Activated CD8-positive, alpha-beta memory T cell treated with anti-CD3 and anti-CD28 coated beads for 1 hour (primary cell): ENCODE measurements around the gene RABGAP1L.
"Not testable (repeated sequence)": the region's sequence is repeated elsewhere in the genome, so short reads cannot be mapped to it uniquely, and the experiment has no call there.

Experiments used
- DNase-seq, 2 donors: peaks; one replicate each; pipeline ENCODE4 v3.0.0-alpha.2; 2020; ENCODE audit warnings: low read depth in 1 of 2; ENCODE audit errors: extremely low read depth in 1 of 2

Gene RABGAP1L

DNA sequence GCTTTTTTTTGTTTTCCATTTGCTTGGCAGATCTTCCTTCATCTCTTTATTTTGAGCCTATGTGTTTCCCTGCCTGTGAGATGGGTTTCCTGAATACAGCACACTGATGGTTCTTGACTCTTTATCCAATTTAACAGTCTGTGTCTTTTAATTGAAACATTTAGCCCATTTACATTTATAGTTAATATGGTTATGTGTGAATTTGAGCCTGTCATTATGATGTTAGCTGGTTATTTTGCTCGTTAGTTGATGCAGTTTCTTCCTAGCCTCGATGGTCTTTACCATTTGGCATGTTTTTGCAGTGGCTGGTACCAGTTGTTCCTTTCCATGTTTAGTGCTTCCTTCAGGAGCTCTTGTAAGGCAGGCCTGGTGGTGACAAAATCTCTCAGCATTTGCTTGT is 384.1 kb downstream of the RABGAP1L start:
- DNase-seq = not testable (repeated sequence)

DNA sequence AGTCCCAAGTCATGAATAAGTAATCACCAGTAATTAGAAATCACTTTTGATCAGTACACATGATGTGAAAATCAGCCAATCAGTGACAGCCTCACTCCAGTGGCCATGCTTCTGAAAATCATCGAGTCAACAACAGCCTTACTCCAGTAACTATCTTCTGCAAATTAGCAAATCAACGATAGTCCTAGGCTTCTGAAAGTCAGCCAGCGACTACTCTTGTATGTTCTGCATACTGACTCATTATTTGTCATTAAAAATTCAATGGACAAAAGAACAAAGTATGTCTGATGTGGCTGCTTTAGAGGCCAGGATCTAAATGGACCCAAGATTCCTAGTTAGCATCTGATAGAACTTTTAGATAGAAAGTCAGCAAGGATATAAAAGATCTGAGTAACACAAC is 391.0 kb downstream of the RABGAP1L start:
- DNase-seq = no peak

- DNase-seq = no peak
Measured at GRCh38 chr1:174556392-174556791, 397.1 kb downstream of the RABGAP1L start.

DNA sequence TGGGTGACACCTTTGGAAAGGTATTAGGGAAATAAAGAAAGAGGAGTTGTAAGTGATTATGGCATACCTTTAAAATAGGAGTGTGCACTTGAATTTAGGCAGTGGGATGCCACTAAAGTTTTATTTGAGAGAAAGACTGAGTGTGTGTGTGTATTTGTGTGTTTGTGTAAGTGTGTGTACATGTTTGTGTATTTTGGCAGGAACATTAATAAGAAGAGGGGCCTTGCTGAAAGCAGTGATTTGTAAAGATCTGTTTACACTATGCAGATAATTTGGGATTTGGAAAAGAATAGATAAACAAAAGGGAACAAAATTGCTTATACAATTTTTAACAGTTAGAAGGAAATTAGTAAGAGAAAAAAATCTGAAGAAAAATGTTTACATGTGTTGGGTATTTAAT is 409.2 kb downstream of the RABGAP1L start:
- DNase-seq = no peak

DNA sequence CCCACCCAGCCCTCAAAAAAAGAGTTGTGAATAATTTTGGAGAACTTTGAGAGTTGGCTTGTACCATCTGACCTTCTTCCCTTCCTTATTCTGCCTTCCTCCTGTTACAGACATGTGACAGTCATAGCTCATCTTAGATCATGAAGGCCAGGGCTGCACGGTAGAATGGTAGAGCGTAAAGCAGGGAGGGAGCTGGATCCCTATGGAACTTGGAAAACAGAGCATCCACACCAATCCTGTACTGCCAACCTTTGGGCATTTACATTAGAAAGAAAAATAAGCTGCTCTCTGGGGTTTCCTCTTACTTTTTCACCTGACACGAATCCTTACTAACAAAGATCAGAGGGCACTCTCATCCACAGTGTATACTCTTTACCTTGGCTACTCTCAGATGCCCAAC is 409.9 kb downstream of the RABGAP1L start:
- no peak for DNase-seq

DNA sequence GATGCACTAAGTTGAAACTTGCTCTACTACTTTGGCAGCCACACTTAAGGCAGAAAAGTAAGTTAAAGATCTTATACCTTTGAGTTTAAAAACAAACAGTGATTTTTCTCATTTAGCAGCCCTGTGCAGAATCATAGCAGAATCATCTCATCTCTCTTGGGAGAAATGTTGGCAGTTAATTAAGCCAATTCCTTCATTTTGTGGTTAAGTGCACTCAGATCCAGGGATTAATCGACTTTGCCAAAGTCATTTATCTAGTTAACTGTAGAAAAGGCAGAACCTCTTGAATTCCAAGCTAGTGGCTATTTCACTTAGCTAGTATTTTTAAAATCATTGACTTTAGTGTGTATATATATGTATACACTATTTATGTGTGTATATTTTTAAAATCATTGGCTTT is 413.5 kb downstream of the RABGAP1L start:
- DNase-seq = no peak

- DNase-seq = not testable (repeated sequence)
Measured at GRCh38 chr1:174576120-174576519, 416.8 kb downstream of the RABGAP1L start.

DNA sequence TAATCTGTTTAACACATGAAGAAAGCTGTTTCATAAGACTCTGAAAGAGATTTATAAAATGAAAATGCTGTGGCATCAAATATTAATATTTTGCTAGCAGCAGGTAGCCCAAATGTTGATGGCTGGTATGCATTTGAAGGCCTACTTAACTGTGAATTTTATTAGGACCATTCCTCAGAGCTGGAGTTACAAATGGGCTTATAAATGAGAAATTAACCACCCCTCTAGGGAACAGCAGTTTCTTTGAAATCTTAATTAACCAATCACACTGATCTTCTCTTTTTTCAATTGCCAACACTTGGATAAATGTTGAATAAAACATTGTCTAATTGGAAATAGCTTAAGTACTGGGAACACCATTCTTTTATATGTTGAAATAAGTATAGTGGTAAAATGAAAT is 418.4 kb downstream of the RABGAP1L start:
- DNase-seq = no peak

- no peak for DNase-seq
Measured at GRCh38 chr1:174580801-174581200, 421.5 kb downstream of the RABGAP1L start.

DNA sequence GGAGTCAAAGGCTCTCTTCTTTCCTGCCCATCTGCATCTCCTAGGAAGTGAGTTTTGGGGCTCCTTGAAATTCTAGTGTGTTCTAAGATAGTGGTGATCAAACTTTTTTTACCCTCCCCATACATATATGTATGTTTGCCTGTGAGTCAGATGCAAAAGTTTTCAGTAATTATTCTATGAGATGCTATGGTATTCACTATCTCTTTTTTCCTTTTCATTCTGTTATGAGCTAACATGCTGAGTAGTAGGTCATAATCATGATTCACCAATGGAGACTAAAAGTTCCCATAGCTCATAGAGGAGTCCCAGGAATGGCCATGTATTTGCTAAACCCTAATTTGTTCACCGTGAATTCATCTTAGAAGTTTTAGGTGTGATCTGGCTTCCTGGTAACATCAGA is 424.0 kb downstream of the RABGAP1L start:
- DNase-seq = no peak

GRCh38 chr1:174584071-174584470 is 424.8 kb downstream of the RABGAP1L start:
- DNase-seq = no peak

DNA sequence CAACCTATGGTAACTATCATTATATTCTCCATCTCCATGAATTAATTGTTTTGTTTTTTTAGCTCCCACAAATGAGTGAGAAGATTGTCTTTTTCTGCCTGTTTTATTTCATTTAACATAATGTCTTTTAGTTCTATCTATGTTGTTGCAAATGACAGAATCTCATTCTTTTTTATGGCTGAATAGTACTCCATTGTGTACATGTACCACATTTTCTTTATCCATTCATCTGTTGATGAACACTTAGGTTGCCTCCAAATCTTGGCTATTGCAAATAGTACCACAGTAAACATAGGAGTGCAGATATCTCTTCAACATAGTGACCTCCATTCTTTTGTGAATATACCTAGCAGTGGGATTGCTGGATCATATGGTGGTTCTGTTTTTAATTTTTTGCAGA is 429.3 kb downstream of the RABGAP1L start:
- not testable (repeated sequence) for DNase-seq

DNA sequence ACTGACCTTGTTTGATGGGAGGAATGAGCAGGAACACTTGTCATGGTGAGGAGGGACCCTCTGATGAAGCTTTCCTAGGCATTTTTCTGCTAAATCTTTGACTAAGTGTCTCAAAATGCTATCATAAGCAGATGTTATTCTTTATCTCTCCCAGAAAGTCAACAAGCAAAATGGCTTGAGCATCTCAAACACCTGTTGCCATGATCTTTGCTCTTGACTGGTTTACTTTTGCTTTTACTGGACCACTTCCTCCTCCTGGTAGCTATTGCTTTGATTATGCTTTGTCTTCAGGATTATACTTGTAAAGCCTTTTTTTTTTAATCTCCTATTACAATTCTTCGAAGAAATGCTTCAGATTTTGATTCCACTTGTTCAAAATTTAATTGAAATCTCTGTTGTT is 445.9 kb downstream of the RABGAP1L start:
- DNase-seq = no peak

DNA sequence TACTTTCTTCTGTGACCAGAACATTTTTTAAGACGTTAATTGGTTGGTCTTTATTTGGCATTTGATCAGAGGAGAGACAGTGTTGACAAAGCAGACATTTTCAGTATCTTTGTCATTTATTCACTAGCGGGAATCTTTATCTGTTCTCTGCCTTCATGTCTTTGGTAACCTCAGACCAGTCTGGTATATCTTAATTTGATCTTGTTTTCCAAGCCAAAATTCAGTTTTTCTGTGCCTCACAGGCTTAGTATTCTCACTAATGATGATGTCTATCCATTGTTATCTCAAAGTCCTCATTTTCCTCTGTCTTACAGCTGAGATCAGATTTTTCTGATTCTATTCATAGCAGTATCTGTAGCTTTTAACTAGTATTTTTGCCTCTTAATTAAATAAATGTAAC is 447.2 kb downstream of the RABGAP1L start:
- DNase-seq = no peak

DNA sequence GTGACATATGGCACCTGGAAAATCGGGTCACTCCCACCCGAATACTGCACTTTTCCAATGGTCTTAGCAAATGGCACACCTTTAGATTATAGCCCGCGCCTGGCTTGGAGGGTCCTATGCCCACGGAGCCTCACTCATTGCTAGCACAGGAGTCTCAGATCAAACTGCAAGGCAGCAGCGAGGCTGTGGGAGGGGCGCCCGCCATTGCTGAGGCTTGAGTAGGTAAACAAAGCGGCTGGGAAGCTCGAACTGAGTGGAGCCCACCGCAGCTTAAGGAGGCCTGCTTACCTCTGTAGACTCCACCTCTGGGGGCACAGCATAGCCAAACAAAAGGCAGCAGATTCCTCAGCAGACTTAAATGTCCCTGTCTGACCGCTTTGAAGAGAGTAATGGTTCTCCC is 458.6 kb downstream of the RABGAP1L start:
- not testable (repeated sequence) for DNase-seq

- DNase-seq = no peak
Measured at GRCh38 chr1:174623324-174624035, 464.2 kb downstream of the RABGAP1L start.

GRCh38 chr1:174626031-174627025 is 467.0 kb downstream of the RABGAP1L start:
- no peak for DNase-seq

DNA sequence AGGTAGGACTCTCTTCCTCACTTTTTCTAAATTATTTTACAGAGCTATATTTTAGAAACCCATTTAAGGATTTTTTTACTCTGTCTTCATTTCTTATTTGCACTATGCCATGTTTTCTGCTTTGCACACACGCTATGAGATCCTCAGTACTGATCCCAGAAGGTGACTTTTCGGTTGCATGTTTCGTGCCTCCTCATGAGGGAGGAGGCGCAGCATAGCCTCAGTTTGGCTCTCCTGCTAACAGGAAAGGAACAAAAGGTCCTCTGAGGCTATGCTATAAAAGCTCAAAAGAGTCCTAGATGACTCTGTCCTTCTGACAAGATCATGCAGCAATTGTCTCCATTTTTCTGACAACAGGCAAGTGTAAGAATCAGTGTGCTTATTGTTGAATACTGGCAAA is 478.2 kb downstream of the RABGAP1L start:
- no peak for DNase-seq

GRCh38 chr1:174639461-174639860 is 480.1 kb downstream of the RABGAP1L start:
- no peak for DNase-seq

- DNase-seq = no peak
Measured at GRCh38 chr1:174640783-174641182, 481.5 kb downstream of the RABGAP1L start.

- DNase-seq = no peak
Measured at GRCh38 chr1:174642393-174642792, 483.1 kb downstream of the RABGAP1L start.

DNA sequence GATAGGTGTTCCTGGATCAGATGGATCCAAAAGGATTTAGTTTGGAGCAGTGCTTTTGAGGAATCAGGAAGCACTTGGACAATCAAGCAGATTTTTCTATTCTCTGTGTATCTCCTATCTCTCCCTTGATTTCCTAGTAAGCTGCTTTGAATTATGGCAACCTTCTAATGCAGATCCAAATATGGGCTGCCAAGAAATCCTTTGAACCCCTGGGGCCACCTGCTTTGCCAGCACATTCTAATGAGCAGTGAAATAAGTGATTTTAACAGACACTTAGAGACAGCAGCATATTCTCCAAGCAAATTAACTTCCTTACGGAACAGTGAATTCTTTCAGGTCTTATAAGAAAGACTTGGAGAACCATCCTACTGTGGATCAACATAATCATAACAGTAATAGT is 483.9 kb downstream of the RABGAP1L start:
- DNase-seq = no peak
